ENCODE data around the gene SLC17A9.
"Not testable (repeated sequence)": the region's sequence is repeated elsewhere in the genome, so short reads cannot be mapped to it uniquely, and the experiment has no call there.

Gene SLC17A9

DNA sequence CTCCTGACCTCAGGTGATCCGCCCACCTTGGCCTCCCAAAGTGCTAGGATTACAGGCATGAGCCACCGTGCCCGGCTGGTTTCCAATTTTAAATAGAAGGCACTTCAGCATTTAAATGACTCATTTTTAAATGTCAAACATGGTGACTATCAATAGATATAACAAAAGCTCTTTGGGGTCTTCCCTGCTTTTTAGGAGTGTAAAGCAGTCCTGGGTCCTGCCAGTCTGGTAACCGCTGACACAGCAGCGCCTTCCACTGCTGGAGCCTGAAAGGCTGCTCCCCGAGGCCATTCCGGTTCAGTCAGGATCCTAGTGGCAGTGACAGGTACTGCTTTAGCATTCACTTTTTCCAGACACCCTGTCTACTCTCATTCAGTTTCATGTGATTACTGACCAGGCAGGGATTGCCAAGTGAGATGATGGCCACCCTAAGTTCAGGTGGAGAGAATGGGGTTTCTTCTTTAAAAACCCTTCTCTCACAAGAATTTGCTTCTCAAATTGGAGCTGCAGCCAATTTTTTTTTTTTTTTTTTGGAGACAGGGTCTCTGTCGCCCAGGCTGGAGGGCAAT, 31.3 kb upstream of the SLC17A9 start:
- DNase-seq: peak; percentile 69 to 77

DNA sequence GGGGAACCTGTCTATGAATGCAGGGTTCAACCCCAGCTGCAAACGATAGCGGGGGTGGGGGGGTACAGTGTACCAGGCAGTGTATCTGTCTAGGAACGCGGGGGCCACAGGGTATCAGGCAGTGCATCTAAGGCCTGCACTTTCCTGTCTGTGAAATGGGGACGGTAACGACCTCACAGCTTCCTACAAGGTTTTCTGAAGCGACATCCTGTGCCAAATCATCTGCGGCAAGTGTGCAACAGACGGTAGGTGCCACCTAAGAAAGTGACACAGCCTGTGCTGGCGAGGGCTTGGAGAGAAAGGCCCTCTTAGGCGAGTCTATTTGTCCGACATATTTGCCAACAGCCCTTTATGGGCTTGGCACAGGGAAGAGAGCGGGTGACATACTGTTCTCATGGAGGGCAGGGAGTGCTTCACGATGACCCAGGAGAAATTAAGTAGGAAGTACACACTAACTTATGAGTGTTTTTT, 30.0 kb upstream of the SLC17A9 start:
- DNase-seq: peak; percentile 61 to 65

DNA sequence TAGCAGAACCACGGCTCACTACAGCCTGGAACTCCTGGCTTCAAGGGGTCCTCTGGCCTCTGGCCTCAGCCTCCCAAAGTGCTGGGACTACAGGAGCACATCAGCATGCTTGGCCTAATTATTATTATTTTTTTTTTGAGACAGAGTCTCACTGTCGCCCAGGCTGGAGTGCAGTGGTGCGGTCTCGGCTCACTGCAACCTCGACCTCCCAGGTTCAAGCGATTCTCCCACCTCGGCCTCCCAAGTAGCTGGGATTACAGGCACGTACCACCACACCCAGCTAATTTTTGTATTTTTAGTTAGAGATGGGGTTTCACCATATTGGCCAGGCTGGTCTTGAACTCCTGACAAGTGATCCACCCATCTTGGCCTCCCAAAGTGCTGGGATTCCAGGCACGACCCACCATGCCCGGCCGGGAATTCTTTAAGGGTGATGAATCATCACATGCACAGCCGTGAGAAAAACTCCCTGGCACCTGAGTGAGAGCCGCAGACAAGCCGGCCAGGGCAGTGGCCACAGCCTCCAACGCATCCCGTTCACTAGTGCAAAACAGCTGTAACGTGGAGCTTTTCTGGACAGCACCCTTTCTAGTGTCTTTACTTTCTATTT, 29.3 kb upstream of the SLC17A9 start:
- DNase-seq: not testable (repeated sequence)

DNA sequence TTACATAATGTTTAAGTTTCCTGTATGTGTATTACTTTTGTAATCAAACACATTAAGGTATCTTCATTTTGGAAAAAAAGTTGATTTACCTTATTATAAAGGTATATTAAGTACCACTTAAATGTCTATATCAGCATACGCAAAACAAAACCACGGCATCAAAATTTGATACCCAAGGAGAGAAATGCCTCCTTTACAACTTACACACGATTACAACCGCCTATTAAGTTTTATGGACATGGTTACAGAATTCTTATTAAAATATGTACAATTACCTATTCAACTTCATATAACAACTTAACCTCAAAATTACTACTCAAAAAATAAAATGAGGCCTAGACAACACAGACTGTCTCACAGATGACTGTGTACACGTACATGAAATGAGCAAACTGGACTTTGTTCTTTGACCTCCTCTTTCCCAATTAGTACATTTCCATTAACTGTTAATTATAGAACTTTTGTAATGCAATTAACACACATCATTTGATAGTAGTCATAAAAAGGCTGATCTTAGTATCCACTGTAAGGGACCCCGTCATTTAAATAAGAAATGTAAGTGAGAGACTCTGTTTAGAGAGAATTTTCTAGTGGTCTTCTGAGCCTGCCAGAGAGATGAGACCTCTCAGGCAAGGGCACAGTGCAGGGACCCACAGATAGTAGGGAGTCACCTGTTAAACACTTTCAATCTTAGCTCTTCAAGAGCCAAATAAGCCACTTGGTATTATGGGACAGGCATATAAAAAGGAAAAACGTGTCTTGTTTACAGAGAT, 28.7 kb upstream of the SLC17A9 start:
- DNase-seq: no peak

DNA sequence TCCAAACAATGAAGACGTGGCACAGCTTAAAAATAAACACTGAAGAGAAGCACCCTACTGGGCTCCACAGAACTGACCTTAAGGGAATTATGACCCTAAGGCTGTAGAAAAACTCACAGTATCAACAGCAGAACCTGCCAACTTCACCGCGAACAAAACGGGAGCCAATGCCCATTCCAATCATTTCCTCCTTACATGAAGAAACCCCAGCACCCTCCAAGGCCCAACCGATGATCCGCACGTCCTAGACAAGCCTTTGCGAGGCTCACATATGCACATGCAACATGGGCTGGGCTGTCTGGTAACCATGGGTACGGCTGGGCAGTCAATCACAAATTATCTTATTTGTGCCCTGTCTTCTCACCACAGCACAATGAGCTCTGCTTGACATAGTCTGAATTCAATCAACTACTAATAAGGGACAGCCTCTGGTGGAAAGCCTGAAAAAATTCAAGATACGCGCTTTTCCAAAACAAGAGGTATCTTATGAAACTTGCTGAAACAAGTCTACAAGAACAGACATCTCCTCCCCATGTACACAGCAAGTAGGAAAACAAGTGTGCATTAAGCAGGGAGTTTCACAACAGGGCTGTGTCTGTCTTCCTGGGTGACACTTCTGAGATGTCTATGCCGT, 27.9 kb upstream of the SLC17A9 start:
- DNase-seq: no peak

DNA sequence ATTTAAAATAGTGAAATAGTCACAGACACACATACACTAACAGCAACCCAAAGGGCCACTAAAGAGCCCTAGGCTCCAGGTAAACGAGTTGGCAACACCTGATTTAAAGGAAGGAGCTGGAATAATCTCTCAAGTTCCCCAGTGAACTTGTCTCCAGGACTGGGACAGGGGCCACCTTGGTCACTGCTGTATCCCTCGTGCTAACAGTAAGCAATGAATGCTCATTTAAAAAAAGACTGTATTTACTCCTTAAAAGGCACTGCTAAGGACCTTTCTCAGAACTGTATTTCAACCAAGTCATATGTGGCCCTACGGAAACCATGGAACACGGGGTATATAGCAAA, 27.5 kb upstream of the SLC17A9 start:
- DNase-seq: no peak

DNA sequence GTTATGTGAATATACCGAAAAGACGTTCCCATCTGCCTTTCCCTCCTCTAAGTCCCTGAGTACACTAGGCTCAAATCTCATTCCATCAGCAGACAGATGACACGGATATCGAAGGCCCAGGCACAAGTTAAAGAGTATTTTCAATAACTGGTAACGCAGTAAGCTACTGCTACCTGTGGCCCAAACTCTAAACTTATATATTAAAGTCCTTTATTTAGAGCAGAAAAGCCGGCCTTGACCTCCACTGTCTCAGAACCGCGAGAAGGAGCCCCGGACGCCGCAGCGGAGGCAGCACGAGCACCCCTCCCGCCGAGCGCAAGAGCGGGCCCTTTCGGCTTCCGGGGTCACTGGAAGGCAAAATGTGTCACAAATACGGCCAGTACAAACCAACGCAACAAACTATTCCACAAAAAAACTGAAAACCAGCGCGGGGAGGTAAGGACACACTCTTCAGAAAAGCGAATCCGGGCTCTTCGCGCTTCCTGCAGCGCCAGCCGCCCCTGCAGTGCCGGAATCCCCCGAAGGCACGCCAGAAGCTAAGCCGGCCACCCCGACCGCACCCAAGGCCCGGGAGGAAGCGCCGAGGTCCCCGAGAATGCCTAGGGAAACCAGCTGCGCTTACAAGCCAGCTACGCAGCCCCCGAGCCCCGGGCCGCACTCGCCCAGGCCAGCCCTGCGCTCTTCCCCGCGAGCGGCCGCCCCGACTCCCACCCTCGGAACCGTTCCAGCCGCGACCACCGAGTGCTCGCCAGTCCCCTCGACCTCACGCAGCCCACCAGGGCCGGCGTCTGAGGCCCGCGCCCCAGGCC, 26.9 kb upstream of the SLC17A9 start:
- peak; percentile 66 to 70 for DNase-seq

DNA sequence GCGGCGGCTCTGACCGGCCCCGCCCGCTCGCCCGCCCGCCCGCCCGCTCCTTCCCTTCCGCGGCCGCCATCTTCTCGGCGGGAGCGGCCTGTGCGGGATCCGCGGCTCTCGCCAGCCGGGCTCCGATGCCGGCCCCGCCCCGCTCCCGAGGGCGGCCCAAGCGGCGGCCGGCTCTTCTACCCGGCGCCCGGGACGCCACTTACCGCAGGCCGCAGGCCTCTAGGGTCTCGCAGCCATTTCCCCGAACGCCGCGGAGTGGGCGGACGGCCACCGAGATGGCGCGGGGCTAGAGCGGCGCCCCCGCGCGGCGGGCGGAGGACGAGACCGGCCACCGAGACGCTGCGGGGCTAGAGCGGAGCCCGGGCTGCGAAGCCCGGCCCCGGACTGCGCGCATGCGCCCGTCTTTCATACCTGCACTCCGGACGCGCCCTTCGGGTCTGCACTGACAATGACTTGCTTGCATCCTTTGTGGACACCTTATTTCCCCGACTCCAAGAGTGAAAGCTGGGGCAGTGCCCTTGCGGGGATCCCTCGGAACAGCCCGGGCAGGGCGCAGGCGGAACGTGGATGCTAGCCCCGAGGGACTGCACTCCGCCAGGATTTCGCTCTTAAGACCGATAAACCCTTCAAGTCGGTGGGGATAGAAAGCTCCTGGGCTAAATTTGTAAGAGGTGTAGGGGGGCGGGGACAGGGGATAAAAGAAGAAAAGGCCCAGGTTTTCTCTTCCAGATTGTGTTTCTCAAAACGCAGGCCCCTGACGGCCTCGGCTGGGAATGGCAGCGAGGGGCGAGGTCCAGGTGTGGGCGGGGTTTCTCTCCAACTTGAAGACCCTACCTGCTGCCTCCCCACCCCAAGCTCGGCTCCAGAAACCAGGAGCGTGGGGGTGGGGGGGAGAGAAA, 26.0 kb upstream of the SLC17A9 start, which contains the start of gene DIDO1:
TSS of gene DIDO1 (minus strand) at position 277 of the 899 bp plus-strand sequence.
- DNase-seq: peak; percentile 89 to 93

DNA sequence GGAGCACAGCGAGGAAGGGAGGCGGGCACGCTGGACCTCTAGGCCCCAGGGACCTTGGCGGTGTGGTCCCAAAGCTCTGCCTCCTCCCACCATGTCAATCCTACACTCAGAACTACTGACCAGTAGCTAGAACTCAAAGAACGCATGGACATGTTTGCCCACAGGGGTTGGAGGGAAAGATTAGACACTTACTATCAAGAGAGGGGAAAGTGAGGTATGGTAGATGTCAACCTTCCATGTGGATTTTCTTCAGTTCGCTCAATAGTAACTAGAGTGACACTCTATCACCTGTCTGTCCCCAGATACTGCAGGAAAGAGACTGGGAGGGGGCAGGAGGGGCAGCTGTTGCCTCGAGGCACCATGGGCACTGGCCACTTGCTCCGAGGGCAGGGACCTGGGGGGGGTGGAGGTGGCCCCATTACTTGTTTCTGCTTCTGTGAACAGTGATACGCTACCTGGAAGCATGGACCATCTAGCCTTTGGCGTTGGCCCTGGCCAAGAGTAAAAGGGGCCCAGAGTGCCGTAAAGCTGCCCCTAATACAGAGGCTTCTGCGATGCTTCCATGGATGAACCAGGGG, 25.3 kb upstream of the SLC17A9 start:
- no peak for DNase-seq

DNA sequence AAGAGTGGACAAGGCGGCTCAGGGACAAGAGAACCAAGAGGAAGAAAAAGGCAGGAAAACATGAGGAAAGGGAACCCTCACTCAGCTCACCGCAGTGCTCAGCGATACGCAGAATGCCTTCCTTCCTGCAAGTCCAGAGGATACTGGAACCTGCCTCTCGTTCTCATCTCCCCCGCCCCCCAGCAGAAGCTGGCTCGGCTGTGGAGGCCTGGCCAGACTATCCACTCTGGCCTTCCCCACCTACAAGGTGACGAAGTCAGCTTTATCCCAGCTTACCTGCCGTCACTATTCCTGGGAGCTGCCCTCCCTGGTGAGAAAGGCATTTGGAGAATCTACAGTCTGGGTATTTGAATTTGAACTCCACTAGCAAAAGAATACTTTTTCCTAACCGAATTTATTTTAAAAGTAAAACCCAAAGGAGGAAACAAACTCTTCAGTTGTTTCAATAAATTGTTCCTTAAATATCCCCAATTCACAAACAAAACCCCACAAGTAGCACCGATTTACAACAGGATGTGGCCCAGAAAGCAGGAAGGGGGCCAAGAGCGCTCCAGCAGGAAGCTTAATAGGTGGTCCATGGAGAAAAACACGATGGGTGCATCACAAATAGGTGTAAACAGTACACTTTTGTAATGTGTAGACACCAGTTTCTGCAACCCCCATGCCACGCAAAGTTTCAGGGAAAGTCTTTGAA, 24.1 kb upstream of the SLC17A9 start:
- no peak for DNase-seq

DNA sequence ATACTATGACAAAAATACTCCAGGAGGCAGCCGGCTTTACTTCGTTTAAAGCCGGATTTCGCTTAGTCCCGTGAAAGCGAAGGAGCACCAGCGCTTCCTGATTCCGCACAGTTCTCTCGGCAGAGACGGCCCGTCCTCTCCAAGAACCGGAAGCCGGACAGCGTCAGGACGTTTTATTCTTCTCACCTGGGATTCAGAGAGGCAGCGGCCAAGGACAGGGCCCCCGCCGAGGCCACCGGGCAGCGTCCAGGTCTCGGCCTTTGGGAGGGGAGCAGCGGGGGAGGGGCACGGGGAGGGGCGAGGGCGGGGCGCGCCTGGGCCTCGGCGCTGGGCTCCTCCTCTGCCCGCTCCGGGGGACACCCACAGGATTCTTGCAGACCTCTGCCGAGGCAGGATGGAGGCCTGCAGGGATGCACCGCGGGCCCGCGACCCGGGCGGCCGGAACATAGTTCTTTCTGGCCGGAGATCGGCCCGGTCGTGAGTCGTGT, 23.4 kb upstream of the SLC17A9 start:
- peak; percentile 78 to 82 for DNase-seq

DNA sequence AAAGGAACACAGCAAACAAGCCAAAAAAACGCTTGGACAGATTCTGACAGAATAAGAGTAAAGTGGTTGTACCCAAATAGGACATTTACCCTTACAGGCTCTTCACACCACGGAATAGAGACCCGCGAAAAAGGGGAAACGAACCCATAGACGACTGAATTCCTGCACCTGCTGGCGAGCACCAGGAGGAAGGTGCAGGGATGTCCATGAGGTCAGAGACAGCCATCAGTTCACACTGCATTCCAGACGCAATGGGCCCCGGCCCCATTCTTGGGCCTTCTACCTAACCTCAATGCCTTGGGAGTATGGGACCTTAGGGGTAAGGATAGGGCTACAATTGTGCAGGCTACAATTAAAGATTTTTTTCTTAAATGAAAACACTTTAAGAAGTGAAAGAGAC, 21.0 kb upstream of the SLC17A9 start:
- DNase-seq: no peak

DNA sequence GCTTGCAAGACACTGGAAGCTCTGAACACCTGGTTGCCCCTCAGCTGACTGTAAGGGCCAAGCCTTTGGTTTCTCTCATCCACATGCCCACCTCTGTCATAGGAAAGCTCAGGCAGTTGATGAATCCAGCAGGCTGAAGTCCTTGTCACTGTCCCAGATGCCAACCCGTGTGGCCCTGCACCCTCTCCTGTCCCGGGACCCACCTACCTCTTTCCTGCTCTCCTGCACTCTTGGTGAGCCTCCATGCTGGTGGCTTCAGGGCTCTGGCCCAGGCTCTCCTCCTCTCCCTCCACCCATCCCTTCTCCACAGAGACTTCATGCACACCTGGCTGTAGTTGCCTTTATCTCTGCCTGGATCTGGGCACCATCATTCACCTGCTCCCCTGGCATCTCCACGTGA, 18.5 kb upstream of the SLC17A9 start:
- no peak for DNase-seq

DNA sequence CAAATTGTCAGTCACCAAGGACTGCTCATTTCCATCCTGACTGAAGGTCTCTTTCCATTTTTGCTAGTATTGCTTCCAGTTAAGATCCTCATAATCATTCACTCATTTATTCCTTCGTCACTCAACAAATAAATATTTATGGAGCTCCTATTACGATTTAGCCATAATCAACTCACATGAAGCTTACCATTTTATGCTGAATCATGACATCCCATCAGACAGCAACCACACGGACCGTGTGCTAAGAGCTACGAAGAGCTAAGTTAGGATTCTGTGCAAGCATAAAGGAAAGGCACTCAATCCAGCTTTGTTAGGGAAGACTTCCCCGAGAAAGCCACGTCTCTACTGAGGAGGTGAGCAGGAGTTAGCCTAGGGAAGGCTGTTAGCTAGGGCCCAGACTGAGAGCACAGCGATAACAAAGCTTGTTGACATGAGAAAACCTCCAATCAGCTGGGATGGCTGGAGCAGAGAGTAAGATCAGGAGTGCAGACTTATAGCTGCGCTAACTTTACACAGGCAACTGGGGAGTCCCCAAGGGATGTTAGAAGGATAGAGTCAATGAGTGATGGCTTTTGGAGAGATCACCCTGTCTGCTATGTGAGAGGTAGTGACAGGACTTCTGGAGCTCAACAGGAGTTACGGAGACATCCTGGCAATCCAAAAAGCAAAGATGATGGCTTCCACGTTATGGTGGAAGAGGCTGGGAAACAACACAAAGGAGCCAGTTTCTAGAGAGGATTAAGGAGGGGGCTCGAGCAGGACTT, 17.1 kb upstream of the SLC17A9 start:
- no peak for DNase-seq

DNA sequence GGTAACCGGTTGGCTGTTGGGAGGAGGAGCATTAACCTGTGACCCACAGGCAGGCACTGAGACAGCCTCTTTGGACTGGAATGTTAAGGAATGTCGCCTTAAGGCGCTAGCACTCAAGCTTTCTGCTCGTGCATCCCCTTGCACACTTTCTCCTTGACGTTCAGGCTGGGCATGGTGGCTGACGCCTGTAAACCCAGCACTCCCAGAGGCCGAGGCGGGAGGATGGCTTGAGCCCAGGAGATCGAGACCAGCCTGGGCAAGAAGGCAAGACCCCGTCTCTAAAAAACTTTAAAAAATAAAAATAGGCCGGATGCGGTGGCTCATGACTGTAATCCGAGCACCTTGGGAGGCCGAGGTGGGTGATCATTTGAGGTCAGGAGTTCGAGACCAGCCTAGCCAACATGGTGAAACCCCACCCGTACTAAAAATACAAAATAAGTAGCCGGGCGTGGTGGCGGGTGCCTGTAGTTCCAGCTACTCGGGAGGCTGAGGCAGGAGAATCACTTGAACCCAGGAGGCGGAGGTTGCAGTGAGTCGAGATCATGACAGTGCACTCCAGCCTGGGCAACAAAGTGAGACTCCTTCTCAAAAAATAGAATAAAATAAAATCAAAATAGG, 16.4 kb upstream of the SLC17A9 start:
- no peak for DNase-seq

DNA sequence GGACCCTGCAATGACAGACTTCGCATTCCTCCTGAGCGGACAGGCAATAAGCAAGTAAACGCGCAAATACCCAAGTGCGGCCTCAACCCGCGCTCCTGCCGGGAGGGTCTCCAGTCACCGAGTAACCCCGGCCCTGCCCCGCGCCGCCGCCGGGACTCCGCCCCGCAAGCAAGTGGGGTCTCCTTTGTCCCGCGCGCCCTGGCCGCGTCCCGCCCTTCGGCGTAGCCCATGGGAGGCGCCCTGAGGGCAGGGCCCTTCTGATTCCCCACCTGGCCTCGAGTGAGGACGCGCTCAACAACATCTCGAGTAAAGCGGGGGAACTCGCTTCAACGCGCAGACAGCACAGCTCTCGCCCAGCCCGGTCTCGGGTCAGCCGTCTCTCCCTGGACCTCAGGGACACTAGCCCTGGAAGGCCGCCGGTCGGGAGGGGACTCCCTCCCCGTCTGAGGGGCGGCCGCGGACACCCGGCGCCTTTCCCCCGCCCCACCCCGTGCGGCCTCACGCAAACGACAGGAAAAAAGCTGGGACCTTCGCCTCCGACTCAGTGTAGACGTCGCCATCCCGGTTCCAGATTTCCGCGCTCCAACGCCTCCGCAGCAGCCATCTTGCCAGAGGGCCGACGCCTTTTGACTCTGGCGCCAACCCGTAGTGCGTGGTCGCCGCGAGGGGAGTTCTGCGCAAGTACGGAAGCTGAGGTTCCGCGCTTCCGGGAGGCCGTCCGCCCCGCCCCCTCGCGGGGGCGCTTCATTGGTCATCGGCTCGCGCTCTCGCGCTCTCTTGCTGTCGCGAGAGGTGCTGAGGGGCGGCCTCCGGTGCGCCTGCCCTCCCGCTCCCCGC, 15.0 kb upstream of the SLC17A9 start:
- DNase-seq: peak; percentile 97 to 98

DNA sequence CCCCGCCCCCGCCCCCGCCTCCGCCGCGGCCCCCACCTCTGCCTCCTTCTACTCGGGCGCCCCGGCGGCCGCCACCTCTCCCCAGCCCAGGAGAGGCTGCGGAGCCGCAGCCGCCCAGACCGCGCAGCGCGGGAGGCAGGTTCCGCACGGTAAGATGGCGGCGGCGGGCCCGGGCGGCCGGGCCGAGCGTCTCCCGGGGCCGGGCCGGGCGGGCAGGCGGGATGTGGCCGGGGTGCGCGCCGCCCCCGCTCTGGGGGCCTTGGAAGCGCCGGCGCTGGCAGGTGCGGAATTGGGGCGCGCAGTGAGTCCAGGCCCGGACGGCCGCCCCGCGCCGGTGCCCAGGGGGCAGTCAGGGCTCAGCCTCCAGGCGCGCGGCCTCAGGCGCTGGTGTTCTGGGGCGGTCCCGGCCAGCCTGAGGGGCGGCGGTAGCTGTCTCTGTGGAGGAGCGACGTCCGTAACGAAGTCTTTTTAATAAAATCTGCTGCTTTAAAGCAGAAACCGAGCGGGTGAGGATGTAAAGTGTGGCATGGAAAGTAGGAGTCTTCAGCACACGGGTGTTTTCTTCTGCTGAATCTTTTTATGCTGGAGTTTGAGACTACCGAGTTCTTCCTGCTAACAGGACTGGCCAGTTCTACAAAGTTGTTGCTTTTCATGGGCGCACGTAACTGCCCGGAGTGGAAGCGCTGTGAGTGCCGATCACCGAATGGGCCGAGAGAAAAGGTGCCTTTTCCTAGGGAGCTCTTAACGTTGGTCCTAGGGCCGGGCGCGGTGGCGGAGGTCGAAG, 14.2 kb upstream of the SLC17A9 start, which contains the start of gene GID8:
TSS of gene GID8 (plus strand) at position 43 of the 784 bp plus-strand sequence. CDS start 3,356 bp downstream, outside the sequence.
- peak; percentile 62 to 71 for DNase-seq
